ENCODE results near the gene NCOA7.

GRCh38 chr6:125834348-125834747 lies 43.6 kb downstream of the NCOA7 start:
- TF ChIP-seq CTCF (IDR thresholded peaks at IDR 0.05) (no peak), ZFX (IDR thresholded peaks at IDR 0.05; ENCODE audit: borderline replicate concordance) (no peak)

Measured in 22Rv1 (cell line).